ENCODE results near the gene SLC25A39. TPM values are rescaled to one million over a fixed set of nuclear protein-coding genes. Genes with fewer than 3 reads are reported as not detected.

SLC25A39 gene
- total RNA-seq, 2 experiments from 2014 or later = 72.6 to 77.0 TPM

- DNase-seq = no peak
- POLR2A ChIA-PET = interaction anchor here (0.9 kb wide), 1 partner anchor 83 kb away, joined by 3 read pairs; no protein-coding TSS in a partner anchor
- peaks cover 18% of the 10 kb centered on the region for H3K4me1 Mint-ChIP-seq
- H3K27ac Mint-ChIP-seq = no peak overlapping the region
- H3K4me3 Mint-ChIP-seq = no peak overlapping the region
- H3K36me3 Mint-ChIP-seq (ENCODE audit: low read depth) = no peaks in the 10 kb centered on the region
- peaks cover 30% of the 10 kb centered on the region for H3K27me3 Mint-ChIP-seq
- CTCF ChIA-PET = no interaction called here
- no peaks in the 10 kb centered on the region for H3K9me3 Mint-ChIP-seq
Observed at GRCh38 chr17:44304651-44305050, 20.0 kb downstream of the SLC25A39 start.

GRCh38 chr17:44297975-44298374, 26.6 kb downstream of the SLC25A39 start:
- no peak overlapping the region for H3K27ac Mint-ChIP-seq
- peaks cover 13% of the 10 kb centered on the region for H3K27me3 Mint-ChIP-seq
- no peaks in the 10 kb centered on the region for H3K9me3 Mint-ChIP-seq
- H3K36me3 Mint-ChIP-seq (ENCODE audit: low read depth) = no peaks in the 10 kb centered on the region
- CTCF ChIA-PET = no interaction called here
- DNase-seq = no peak
- POLR2A ChIA-PET = no interaction called here
- H3K4me3 Mint-ChIP-seq = no peak overlapping the region
- H3K4me1 Mint-ChIP-seq = no peaks in the 10 kb centered on the region

DNA sequence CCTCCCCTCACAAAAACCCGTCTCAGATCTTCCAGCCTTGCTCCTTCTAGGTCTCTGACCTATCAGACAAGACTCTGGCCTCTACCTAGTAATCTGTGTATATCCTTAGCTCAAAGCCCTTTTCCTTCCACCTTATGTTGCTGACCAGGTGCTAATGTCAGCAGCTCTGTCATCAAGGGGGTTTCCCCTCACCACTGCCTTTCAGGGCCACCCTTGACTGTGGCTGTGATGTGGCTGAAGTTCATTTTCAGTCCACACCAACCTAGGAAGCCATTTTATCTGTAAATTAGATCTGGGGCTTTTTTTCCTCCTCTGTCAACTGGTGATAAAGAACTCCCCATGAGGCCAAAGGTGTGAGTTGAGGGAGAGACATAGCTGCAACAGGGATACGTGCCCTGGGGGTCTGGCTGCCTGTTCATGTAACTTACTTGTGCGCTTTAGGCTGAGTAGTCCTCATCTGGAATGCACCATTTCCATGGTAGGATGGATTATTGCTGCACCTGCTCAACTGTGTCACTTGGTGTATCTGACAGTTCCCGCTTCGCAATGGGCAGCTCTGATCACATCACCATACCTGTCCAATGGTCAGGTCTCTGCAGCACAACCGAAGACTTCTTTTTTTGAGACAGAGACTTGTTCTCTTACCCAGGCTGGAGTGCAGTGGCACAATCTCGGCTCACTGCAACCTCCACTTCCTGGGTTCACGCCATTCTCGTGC, 31.0 kb downstream of the SLC25A39 start:
- Mint-ChIP-seq H3K36me3 (ENCODE audit: low read depth) (no peaks in the 10 kb centered on the region), H3K27ac (no peak overlapping the region), H3K27me3 (peaks cover 17% of the 10 kb centered on the region), H3K9me3 (no peaks in the 10 kb centered on the region), H3K4me1 (no peaks in the 10 kb centered on the region), H3K4me3 (no peak overlapping the region)
- ChIA-PET POLR2A (no interaction called here), CTCF (interaction anchor here (0.6 to 1.6 kb wide), 4 partner anchors 9 to 166 kb away, joined by 3 to 5 read pairs (median 4); partner anchors contain the start of gene GRN)
- no peak for DNase-seq

GRCh38 chr17:44287651-44288050, 37.0 kb downstream of the SLC25A39 start:
- DNase-seq = no peak
- Mint-ChIP-seq H3K4me1 (no peaks in the 10 kb centered on the region), H3K4me3 (no peak overlapping the region), H3K9me3 (no peaks in the 10 kb centered on the region), H3K27ac (no peak overlapping the region), H3K27me3 (peaks cover 13% of the 10 kb centered on the region), H3K36me3 (ENCODE audit: low read depth) (no peaks in the 10 kb centered on the region)
- CTCF ChIA-PET = interaction anchor here (0.9 kb wide), 1 partner anchor 14 kb away, joined by 3 read pairs; no protein-coding TSS in a partner anchor
- POLR2A ChIA-PET = no interaction called here

GRCh38 chr17:44284024-44284400, 40.6 kb downstream of the SLC25A39 start:
- Mint-ChIP-seq H3K27me3 (peaks cover 5% of the 10 kb centered on the region), H3K4me3 (no peak overlapping the region), H3K9me3 (no peaks in the 10 kb centered on the region), H3K27ac (no peak overlapping the region), H3K4me1 (peaks cover 13% of the 10 kb centered on the region), H3K36me3 (ENCODE audit: low read depth) (no peaks in the 10 kb centered on the region)
- no peak for DNase-seq
- ChIA-PET POLR2A (no interaction called here), CTCF (interaction anchor here (1.1 kb wide), 1 partner anchor 9 kb away, joined by 3 read pairs; no protein-coding TSS in a partner anchor)

DNA sequence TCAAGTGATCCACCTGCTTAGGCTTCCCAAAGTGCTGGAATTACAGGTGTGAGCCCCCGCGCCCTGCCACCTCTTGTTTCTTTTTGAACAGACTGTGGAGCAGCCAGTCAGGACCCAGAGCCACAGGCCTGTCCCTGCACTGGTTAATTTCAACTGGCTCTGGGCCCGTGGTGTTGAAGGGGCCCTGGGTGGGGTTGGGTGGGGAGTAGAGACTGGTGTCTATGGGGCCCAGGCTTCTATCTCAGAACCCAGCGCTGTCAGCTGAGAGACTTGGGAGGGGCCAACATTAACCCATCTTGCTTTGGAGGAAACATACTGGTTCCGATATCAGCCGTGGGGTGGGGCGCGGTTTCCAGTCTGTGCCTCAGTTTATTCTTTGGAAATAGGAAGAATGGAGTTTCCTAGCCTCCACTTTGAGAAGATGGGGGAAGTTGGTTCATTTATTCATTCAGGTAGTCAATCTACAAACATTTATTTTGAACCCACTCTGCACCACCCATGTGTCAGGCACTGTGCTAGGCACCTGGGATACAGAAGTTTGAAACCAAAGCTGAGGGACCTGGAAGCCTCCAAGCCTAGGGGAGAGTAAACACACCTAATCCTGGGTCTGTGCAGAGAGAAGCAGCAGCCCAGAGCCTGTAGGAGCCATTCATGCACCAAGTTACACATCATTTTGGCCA, 41.1 kb downstream of the SLC25A39 start:
- H3K4me1 Mint-ChIP-seq = peaks cover 13% of the 10 kb centered on the region
- no peak overlapping the region for H3K27ac Mint-ChIP-seq
- POLR2A ChIA-PET = no interaction called here
- no peaks in the 10 kb centered on the region for H3K36me3 Mint-ChIP-seq (ENCODE audit: low read depth)
- CTCF ChIA-PET = interaction anchor here (0.6 kb wide), 1 partner anchor 10 kb away, joined by 5 read pairs; no protein-coding TSS in a partner anchor
- no peak for DNase-seq
- no peaks in the 10 kb centered on the region for H3K9me3 Mint-ChIP-seq
- peaks cover 4% of the 10 kb centered on the region for H3K27me3 Mint-ChIP-seq
- H3K4me3 Mint-ChIP-seq = no peak overlapping the region

- no peaks in the 10 kb centered on the region for H3K36me3 Mint-ChIP-seq (ENCODE audit: low read depth)
- H3K27ac Mint-ChIP-seq = no peak overlapping the region
- CTCF ChIA-PET = interaction anchor here (0.6 to 0.7 kb wide), 2 partner anchors 61 to 72 kb away, joined by 3 read pairs; no protein-coding TSS in a partner anchor
- H3K9me3 Mint-ChIP-seq = no peaks in the 10 kb centered on the region
- H3K4me1 Mint-ChIP-seq = peaks cover 13% of the 10 kb centered on the region
- POLR2A ChIA-PET = no interaction called here
- no peak overlapping the region for H3K4me3 Mint-ChIP-seq
- no peak for DNase-seq
- H3K27me3 Mint-ChIP-seq = peaks cover 6% of the 10 kb centered on the region
Observed at GRCh38 chr17:44282264-44282663, 42.4 kb downstream of the SLC25A39 start.

DNA sequence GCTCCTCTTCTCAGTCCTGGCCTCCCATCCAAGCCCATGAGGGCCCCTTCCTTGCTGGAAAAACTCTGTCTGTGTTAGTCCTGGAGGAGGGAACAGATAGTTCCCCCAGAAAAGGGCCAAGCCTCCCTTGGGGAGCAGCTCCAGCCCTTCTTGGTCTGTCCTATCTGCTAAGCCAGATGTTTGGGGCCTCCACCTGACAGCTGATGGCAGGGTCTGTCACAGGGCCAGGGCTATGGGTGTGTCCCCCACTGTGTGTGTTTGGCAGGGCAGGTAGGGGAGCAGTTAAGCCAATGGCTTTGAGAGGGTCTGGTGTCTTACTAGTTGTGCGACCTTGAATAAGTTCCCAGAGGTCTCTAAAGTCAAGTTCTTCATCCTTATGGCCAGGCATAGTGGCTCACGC, 43.1 kb downstream of the SLC25A39 start:
- no peaks in the 10 kb centered on the region for H3K9me3 Mint-ChIP-seq
- no peak overlapping the region for H3K27ac Mint-ChIP-seq
- ChIA-PET POLR2A (no interaction called here), CTCF (interaction anchor here (0.7 kb wide), 1 partner anchor 71 kb away, joined by 3 read pairs; no protein-coding TSS in a partner anchor)
- DNase-seq = no peak
- H3K4me3 Mint-ChIP-seq = no peak overlapping the region
- peaks cover 13% of the 10 kb centered on the region for H3K4me1 Mint-ChIP-seq
- peaks cover 6% of the 10 kb centered on the region for H3K27me3 Mint-ChIP-seq
- no peaks in the 10 kb centered on the region for H3K36me3 Mint-ChIP-seq (ENCODE audit: low read depth)

DNA sequence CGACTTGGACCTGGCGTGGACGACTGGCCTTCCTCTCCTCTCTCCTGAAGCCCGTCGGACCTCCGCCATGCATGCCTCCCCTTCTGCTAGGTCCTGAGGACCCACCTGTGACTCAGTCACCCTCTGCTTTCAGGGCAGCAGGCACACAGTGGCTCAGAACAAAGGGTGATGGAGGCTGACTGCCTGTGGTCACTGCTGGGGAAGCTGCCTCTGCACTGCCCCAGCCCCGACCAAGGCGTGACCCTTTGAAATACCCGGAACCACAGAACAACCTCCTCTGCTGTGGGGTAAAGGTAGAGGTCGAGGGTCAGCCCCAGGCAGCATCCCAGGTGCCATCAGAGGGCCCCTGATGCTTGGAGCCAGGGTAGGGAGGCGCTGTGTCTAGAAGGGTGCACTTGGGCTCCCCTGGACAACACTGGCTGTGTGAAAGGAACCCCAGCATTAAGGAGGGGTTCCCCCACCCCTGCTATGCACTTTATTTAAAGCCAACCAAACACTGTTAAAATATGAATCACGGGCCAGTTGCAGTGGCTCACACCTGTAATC, 44.2 kb downstream of the SLC25A39 start:
- no peaks in the 10 kb centered on the region for H3K9me3 Mint-ChIP-seq
- ChIA-PET POLR2A (interaction anchor here (1.3 kb wide), 1 partner anchor 14 kb away, joined by 4 read pairs; no protein-coding TSS in a partner anchor), CTCF (interaction anchor here (0.6 kb wide), 1 partner anchor 596 kb away, joined by 3 read pairs; no protein-coding TSS in a partner anchor)
- peaks cover 13% of the 10 kb centered on the region for H3K4me1 Mint-ChIP-seq
- DNase-seq = no peak
- no peaks in the 10 kb centered on the region for H3K36me3 Mint-ChIP-seq (ENCODE audit: low read depth)
- H3K27me3 Mint-ChIP-seq = peaks cover 6% of the 10 kb centered on the region
- H3K27ac Mint-ChIP-seq = no peak overlapping the region
- H3K4me3 Mint-ChIP-seq = no peak overlapping the region

- Mint-ChIP-seq H3K27ac (no peak overlapping the region), H3K4me3 (no peak overlapping the region), H3K4me1 (peaks cover 13% of the 10 kb centered on the region), H3K36me3 (ENCODE audit: low read depth) (no peaks in the 10 kb centered on the region), H3K9me3 (no peaks in the 10 kb centered on the region), H3K27me3 (peaks cover 12% of the 10 kb centered on the region)
- DNase-seq = peak; percentile 33
- ChIA-PET CTCF (interaction anchor here (0.6 kb wide), 1 partner anchor 597 kb away, joined by 3 read pairs; no protein-coding TSS in a partner anchor), POLR2A (interaction anchor here (1.3 kb wide), 1 partner anchor 13 kb away, joined by 4 read pairs; no protein-coding TSS in a partner anchor)
Observed at GRCh38 chr17:44279666-44280391, 44.8 kb downstream of the SLC25A39 start.

DNA sequence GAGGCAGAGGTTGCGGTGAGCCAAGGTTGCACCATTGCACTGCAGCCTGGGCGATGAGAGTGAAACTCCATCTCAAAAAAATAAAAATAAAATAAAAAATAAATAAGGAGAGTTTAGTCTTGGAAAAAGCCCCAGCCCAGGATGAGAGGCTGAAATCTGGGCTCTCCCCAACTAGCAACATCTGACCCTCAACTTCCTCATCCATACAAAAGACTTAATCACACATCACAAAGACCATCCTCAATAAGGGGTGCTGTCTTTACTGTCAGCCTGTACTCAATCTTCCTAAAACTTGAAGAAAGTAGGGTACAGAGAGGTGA, 45.3 kb downstream of the SLC25A39 start:
- H3K36me3 Mint-ChIP-seq (ENCODE audit: low read depth) = no peaks in the 10 kb centered on the region
- POLR2A ChIA-PET = interaction anchor here (1.3 kb wide), 1 partner anchor 13 kb away, joined by 4 read pairs; no protein-coding TSS in a partner anchor
- H3K9me3 Mint-ChIP-seq = no peaks in the 10 kb centered on the region
- H3K4me1 Mint-ChIP-seq = peaks cover 13% of the 10 kb centered on the region
- no peak for DNase-seq
- peaks cover 12% of the 10 kb centered on the region for H3K27me3 Mint-ChIP-seq
- CTCF ChIA-PET = no interaction called here
- no peak overlapping the region for H3K27ac Mint-ChIP-seq
- no peak overlapping the region for H3K4me3 Mint-ChIP-seq

DNA sequence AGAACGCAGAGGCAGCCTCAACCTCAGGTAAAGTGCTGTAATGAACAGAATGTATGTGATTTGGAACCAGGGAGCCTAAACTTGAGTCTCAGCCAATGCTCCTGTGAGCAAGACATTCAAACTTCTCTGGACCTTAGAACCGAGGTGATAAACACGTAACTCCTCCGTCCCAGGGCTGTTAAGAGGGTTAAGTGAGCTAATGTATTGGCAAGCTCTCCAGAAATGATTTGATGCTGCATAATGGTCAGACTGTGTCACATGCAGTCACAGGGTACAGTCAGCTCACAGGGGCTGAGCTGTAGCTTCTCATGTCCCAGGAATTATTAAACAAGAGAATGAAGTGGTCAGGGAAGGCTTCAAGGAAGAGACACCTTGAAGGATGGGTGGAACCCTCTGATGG, 46.6 kb downstream of the SLC25A39 start:
- Mint-ChIP-seq H3K9me3 (no peaks in the 10 kb centered on the region), H3K27me3 (peaks cover 12% of the 10 kb centered on the region), H3K36me3 (ENCODE audit: low read depth) (no peaks in the 10 kb centered on the region), H3K4me1 (peaks cover 13% of the 10 kb centered on the region), H3K27ac (no peak overlapping the region), H3K4me3 (no peak overlapping the region)
- ChIA-PET POLR2A (no interaction called here), CTCF (no interaction called here)
- no peak for DNase-seq

- CTCF ChIA-PET = interaction anchor here (1.3 kb wide), 1 partner anchor 14 kb away, joined by 3 read pairs; no protein-coding TSS in a partner anchor
- H3K27me3 Mint-ChIP-seq = peaks cover 11% of the 10 kb centered on the region
- H3K4me1 Mint-ChIP-seq = no peaks in the 10 kb centered on the region
- DNase-seq = no peak
- H3K4me3 Mint-ChIP-seq = no peak overlapping the region
- POLR2A ChIA-PET = interaction anchor here (0.6 kb wide), 1 partner anchor 54 kb away, joined by 3 read pairs; no protein-coding TSS in a partner anchor
- no peaks in the 10 kb centered on the region for H3K36me3 Mint-ChIP-seq (ENCODE audit: low read depth)
- H3K27ac Mint-ChIP-seq = no peak overlapping the region
- no peaks in the 10 kb centered on the region for H3K9me3 Mint-ChIP-seq
Observed at GRCh38 chr17:44273607-44274006, 51.0 kb downstream of the SLC25A39 start.
